OCI-LY1 (cell line): Measurements from ENCODE around the gene TRIO.

ENCODE experiments used
- H2AFZ ChIP-seq: fragments of 200-600 bp; sonication (generic), shearing (Covaris generic); 2 replicates; pipeline ENCODE4 v1.6.0; 2014; ENCODE audit warnings: antibody characterized with exemption, mild to moderate bottlenecking, low read length
- H3F3A ChIP-seq: fragments of 200-600 bp; sonication (generic), shearing (Covaris generic); 2 replicates; pipeline ENCODE4 v1.6.0; 2014; ENCODE audit warnings: mild to moderate bottlenecking, antibody characterized with exemption, low read length, moderate library complexity; ENCODE audit not compliant: insufficient read depth
- H3K27ac ChIP-seq: fragments of 200-600 bp; sonication (generic); 2 replicates; pipeline ENCODE4 v1.5.1; 2014; ENCODE audit warnings: low read length, mixed run types, mild to moderate bottlenecking, low read depth; ENCODE audit not compliant: poor library complexity, severe bottlenecking
- H3K27me3 ChIP-seq: fragments of 200-600 bp; sonication (generic); 2 replicates; pipeline ENCODE4 v1.6.0; 2014; ENCODE audit warnings: antibody characterized with exemption, mild to moderate bottlenecking, low read length, moderate library complexity; ENCODE audit not compliant: insufficient read depth
- H3K36me3 ChIP-seq: fragments of 200-600 bp; sonication (generic); 2 replicates; pipeline ENCODE4 v1.6.1; 2014; ENCODE audit warnings: mild to moderate bottlenecking, antibody characterized with exemption, low read length, moderate library complexity, mixed read lengths; ENCODE audit not compliant: insufficient read depth
- H3K4me1 ChIP-seq: fragments of 200-600 bp; sonication (generic); 2 replicates; pipeline ENCODE4 v1.5.1; 2014; ENCODE audit warnings: mild to moderate bottlenecking, low read length, moderate library complexity; ENCODE audit not compliant: insufficient read depth, severe bottlenecking
- H3K4me2 ChIP-seq: fragments of 200-600 bp; sonication (generic), shearing (Covaris generic); 2 replicates; pipeline ENCODE4 v1.6.1; 2014; ENCODE audit warnings: low read length
- H3K4me3 ChIP-seq: fragments of 200-600 bp; sonication (generic); 2 replicates; pipeline ENCODE4 v1.5.1; 2014; ENCODE audit warnings: low read length, low read depth, mild to moderate bottlenecking, mixed read lengths; ENCODE audit not compliant: poor library complexity, severe bottlenecking
- H3K79me2 ChIP-seq: fragments of 200-600 bp; shearing (Covaris generic); 2 replicates; pipeline ENCODE4 v1.6.1; 2016; ENCODE audit warnings: mixed run types, low read length, mixed read lengths; ENCODE audit not compliant: insufficient read depth
- H3K9ac ChIP-seq: fragments of 200-600 bp; sonication (generic), shearing (Covaris generic); 2 replicates; pipeline ENCODE4 v1.6.1; 2014; ENCODE audit warnings: mild to moderate bottlenecking, low read length, mixed read lengths
- H3K9me2 ChIP-seq: fragments of 200-600 bp; sonication (generic), shearing (Covaris generic); 2 replicates; pipeline ENCODE4 v1.6.1; 2014; ENCODE audit warnings: low read depth, mild to moderate bottlenecking, low read length, mixed read lengths
- H3K9me3 ChIP-seq: fragments of 200-600 bp; shearing (Covaris generic); 2 replicates; pipeline ENCODE4 v1.6.1; 2014; ENCODE audit warnings: low read length, mixed read lengths
- H4K20me1 ChIP-seq: fragments of 200-600 bp; sonication (generic), shearing (Covaris generic); 2 replicates; pipeline ENCODE4 v1.6.0; 2016; ENCODE audit warnings: mild to moderate bottlenecking, low read length; ENCODE audit not compliant: insufficient read depth
- CTCF ChIP-seq: fragments of 200-600 bp; sonication (generic), shearing (Covaris generic); IDR thresholded peaks from 2 replicates; pipeline ENCODE4 v1.5.1; 2017; ENCODE audit warnings: mild to moderate bottlenecking, antibody characterized with exemption, low read length, moderate library complexity, mixed read lengths
- EZH2 ChIP-seq: fragments of 200-600 bp; sonication (generic), shearing (Covaris generic); IDR thresholded peaks from 2 replicates; pipeline ENCODE4 v1.8.0; 2017; ENCODE audit warnings: borderline replicate concordance, mixed run types, mild to moderate bottlenecking, antibody characterized with exemption, low read length, moderate library complexity, mixed read lengths

Gene TRIO

GRCh38 chr5:14145435-14146334, 2.5 kb downstream of the TRIO start:
- H3K4me1 ChIP-seq, result no peaks in the 10 kb centered on the region
- H3K4me3 ChIP-seq, result no peak overlapping the region
- H3K36me3 ChIP-seq, result no peaks in the 10 kb centered on the region
- no peaks in the 10 kb centered on the region for H3K27me3 ChIP-seq
- H3K79me2 ChIP-seq, result no peaks in the 10 kb centered on the region
- H3K4me2 ChIP-seq, result no peak overlapping the region
- H4K20me1 ChIP-seq, result no peaks in the 10 kb centered on the region
- H3F3A ChIP-seq, result no peaks in the 10 kb centered on the region
- no peaks in the 10 kb centered on the region for H3K9me3 ChIP-seq
- no peak overlapping the region for H3K9ac ChIP-seq
- no peaks in the 10 kb centered on the region for H3K9me2 ChIP-seq
- no peak for TF ChIP-seq EZH2
- TF ChIP-seq CTCF, result no peak
- H2AFZ ChIP-seq, result no peak overlapping the region
- no peak overlapping the region for H3K27ac ChIP-seq

GRCh38 chr5:14146725-14147124, 3.6 kb downstream of the TRIO start:
- no peak overlapping the region for H3K4me2 ChIP-seq
- H3K79me2 ChIP-seq, result no peaks in the 10 kb centered on the region

GRCh38 chr5:14147210-14147609, 4.1 kb downstream of the TRIO start:
- Histone ChIP-seq H3K4me2 (no peak overlapping the region), H3K9me3 (no peaks in the 10 kb centered on the region), H3K9ac (no peak overlapping the region), H3K79me2 (no peaks in the 10 kb centered on the region), H3K27ac (no peak overlapping the region), H3K27me3 (no peaks in the 10 kb centered on the region), H3K36me3 (no peaks in the 10 kb centered on the region), H3F3A (no peaks in the 10 kb centered on the region), H3K9me2 (no peaks in the 10 kb centered on the region), H3K4me1 (no peaks in the 10 kb centered on the region), H4K20me1 (no peaks in the 10 kb centered on the region), H2AFZ (no peak overlapping the region), H3K4me3 (no peak overlapping the region)
- TF ChIP-seq CTCF (no peak), EZH2 (no peak)

More at GRCh38 chr5:14146725-14147124, 3.6 kb downstream of the TRIO start:
- Histone ChIP-seq H2AFZ (no peak overlapping the region), H3K4me1 (no peaks in the 10 kb centered on the region), H3K27ac (no peak overlapping the region), H4K20me1 (no peaks in the 10 kb centered on the region), H3K4me3 (no peak overlapping the region), H3F3A (no peaks in the 10 kb centered on the region), H3K36me3 (no peaks in the 10 kb centered on the region), H3K9ac (no peak overlapping the region), H3K9me2 (no peaks in the 10 kb centered on the region), H3K9me3 (no peaks in the 10 kb centered on the region), H3K27me3 (no peaks in the 10 kb centered on the region)
- TF ChIP-seq EZH2 (no peak), CTCF (no peak)
